PC-3 (cell line): ENCODE data around the gene MAG. TPM values are rescaled to one million over a fixed set of nuclear protein-coding genes. Genes with fewer than 3 reads are reported as not detected.

Source experiments
- ATAC-seq: fragments of 200-7000 bp; cut with Tn5 transposase; 2 replicates; pipeline ENCODE4 v1.9.1; 2020; ENCODE audit warnings: mild to moderate bottlenecking, moderate library complexity
- BruUV-seq: library from RNA; stranded (reverse); fragments of 400-500 nt; replicated peaks from 2 replicates; lab custom pipeline; 2021; lab: Mats Ljungman, UMichigan
- CTCF ChIA-PET: fragments of 300-600 bp; sonication (Branson Sonifier 250); formaldehyde crosslinking; loops from one replicate; lab custom pipeline; 2022; ENCODE audit warnings: antibody characterized with exemption; lab: Charles Lee
- POLR2A ChIA-PET: fragments of 300-600 bp; sonication (Branson Sonifier 250); formaldehyde crosslinking; loops from one replicate; lab custom pipeline; 2022; ENCODE audit warnings: antibody characterized with exemption; ENCODE audit not compliant: unreplicated experiment; lab: Charles Lee
- DNase-seq: peaks from one replicate; pipeline ENCODE4 v3.0.0-alpha.2; 2015
- H2AFZ ChIP-seq: fragments of 300-600 bp; sonication (generic); 2 replicates; pipeline ENCODE4 v1.6.0; 2016; ENCODE audit warnings: antibody characterized with exemption, low read length
- H3F3A ChIP-seq: fragments of 300-600 bp; sonication (generic); one replicate; pipeline ENCODE4 v1.6.0; 2017; ENCODE audit warnings: antibody characterized with exemption, low read length, control low read depth, mild to moderate bottlenecking; ENCODE audit not compliant: unreplicated experiment
- H3K27ac ChIP-seq: fragments of 300-600 bp; sonication (generic); 2 replicates; pipeline ENCODE4 v1.5.1; 2016; ENCODE audit warnings: mild to moderate bottlenecking, low read length
- H3K27me3 ChIP-seq: fragments of 300-600 bp; sonication (generic); 2 replicates; pipeline ENCODE4 v1.6.1; 2016; ENCODE audit warnings: low read length, mixed read lengths
- H3K36me3 ChIP-seq: fragments of 300-600 bp; sonication (generic); 2 replicates; pipeline ENCODE4 v1.6.1; 2016; ENCODE audit warnings: low read depth, mixed run types, low read length, mixed read lengths
- H3K4me1 ChIP-seq: fragments of 300-600 bp; sonication (generic); 2 replicates; pipeline ENCODE4 v1.5.1; 2016; ENCODE audit warnings: low read length; ENCODE audit not compliant: insufficient read depth
- H3K4me2 ChIP-seq: fragments of 300-600 bp; sonication (generic); 2 replicates; pipeline ENCODE4 v1.6.0; 2016; ENCODE audit warnings: low read length
- H3K4me3 ChIP-seq: fragments of 300-600 bp; sonication (generic); 2 replicates; pipeline ENCODE4 v1.5.1; 2016; ENCODE audit warnings: mild to moderate bottlenecking, low read length, mixed read lengths
- H3K79me2 ChIP-seq: fragments of 300-600 bp; sonication (generic); 2 replicates; pipeline ENCODE4 v1.6.1; 2017; ENCODE audit warnings: low read length, mixed read lengths
- H3K9ac ChIP-seq: fragments of 300-600 bp; sonication (generic); 2 replicates; pipeline ENCODE4 v1.6.0; 2016; ENCODE audit warnings: mild to moderate bottlenecking, low read length
- H3K9me2 ChIP-seq: fragments of 300-600 bp; sonication (generic); replicated peaks from 2 replicates; pipeline ENCODE4 v1.6.1; 2016; ENCODE audit warnings: mixed run types, low read length, mixed read lengths
- H3K9me3 ChIP-seq: fragments of 300-600 bp; sonication (generic); 2 replicates; pipeline ENCODE4 v1.6.1; 2016; ENCODE audit warnings: low read length, mixed read lengths
- H4K20me1 ChIP-seq: fragments of 300-600 bp; sonication (generic); 2 replicates; pipeline ENCODE4 v1.6.1; 2016; ENCODE audit warnings: low read length, mixed read lengths
- EZH2 ChIP-seq: fragments of 300-600 bp; sonication (generic); IDR thresholded peaks from one replicate; pipeline ENCODE4 v1.6.1; 2017; ENCODE audit warnings: antibody characterized with exemption, mild to moderate bottlenecking, low read length; ENCODE audit not compliant: unreplicated experiment
- EZH2phosphoT487 ChIP-seq: fragments of 300-600 bp; sonication (generic); IDR thresholded peaks from 2 replicates; pipeline ENCODE4 v1.6.1; 2018; ENCODE audit warnings: mild to moderate bottlenecking, antibody characterized with exemption, low read length, borderline replicate concordance
- intact Hi-C: fragments of 100-400 bp; cut with micrococcal nuclease; formaldehyde crosslinking; loops from 2 replicates; pipeline ENCODE4 v1.9.0; 2023
- microRNA-seq: library from miRNA; unstranded; fragments of <30 nt; microRNA quantifications from one replicate; pipeline ENCODE4 v1.1.0, GENCODE V29; 2020; ENCODE audit not compliant: unreplicated experiment
- total RNA-seq: library from RNA; depleted of rRNA; stranded (reverse); fragments of >200 nt; gene quantifications from 2 replicates; pipeline ENCODE4 v1.2.3, GENCODE V29; 2014; rRNA removed
- TF ChIP-seq, protein P1 (sequence below): fragments of 300-600 bp; sonication (generic); conservative IDR thresholded peaks from 2 replicates; pipeline ENCODE4 v1.5.1; 2017; ENCODE audit warnings: antibody characterized with exemption, low read depth, mild to moderate bottlenecking, low read length

MAG gene
- total RNA-seq, 1 experiment from 2014 or later = not detected

DNA sequence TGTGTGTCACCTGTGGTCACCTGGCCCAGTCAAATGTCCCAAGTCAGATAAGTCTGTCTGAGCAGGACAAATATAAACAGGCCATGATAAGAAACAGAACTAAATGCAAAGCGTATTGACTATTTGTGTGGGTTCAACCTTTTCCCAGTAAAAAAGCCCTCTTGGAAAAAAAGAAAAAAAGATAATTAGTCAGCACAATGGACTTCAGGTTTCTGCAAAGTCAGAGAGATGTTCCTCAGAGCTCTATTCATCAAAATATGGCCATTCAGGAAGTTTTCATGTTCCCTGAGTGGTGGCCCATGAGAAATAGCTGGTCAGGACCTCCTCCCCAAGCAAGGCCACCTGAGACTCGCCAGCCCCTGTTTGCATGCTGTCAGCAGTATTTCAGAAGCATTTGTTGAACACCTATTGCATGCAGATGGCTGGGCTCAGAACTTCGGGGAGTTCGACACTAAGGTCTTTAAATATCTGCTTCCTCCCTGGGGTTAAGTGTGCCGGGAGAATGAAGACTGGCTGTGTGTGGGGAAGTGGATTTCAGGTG lies 69.0 kb downstream of the MAG start:
- H3K4me1 ChIP-seq = no peaks in the 10 kb centered on the region
- BruUV-seq = no TSS peak
- H3K79me2 ChIP-seq = no peaks in the 10 kb centered on the region
- ChIA-PET CTCF (no interaction called here), POLR2A (no interaction called here)
- DNase-seq = no peak
- no peaks in the 10 kb centered on the region for H3K36me3 ChIP-seq
- H2AFZ ChIP-seq = no peak overlapping the region
- H3K4me3 ChIP-seq = no peak overlapping the region
- H3K9me3 ChIP-seq = no peaks in the 10 kb centered on the region
- H4K20me1 ChIP-seq = no peaks in the 10 kb centered on the region
- no peak overlapping the region for H3K27ac ChIP-seq
- TF ChIP-seq EZH2phosphoT487 = no peak
- TF ChIP-seq, protein P1, sequence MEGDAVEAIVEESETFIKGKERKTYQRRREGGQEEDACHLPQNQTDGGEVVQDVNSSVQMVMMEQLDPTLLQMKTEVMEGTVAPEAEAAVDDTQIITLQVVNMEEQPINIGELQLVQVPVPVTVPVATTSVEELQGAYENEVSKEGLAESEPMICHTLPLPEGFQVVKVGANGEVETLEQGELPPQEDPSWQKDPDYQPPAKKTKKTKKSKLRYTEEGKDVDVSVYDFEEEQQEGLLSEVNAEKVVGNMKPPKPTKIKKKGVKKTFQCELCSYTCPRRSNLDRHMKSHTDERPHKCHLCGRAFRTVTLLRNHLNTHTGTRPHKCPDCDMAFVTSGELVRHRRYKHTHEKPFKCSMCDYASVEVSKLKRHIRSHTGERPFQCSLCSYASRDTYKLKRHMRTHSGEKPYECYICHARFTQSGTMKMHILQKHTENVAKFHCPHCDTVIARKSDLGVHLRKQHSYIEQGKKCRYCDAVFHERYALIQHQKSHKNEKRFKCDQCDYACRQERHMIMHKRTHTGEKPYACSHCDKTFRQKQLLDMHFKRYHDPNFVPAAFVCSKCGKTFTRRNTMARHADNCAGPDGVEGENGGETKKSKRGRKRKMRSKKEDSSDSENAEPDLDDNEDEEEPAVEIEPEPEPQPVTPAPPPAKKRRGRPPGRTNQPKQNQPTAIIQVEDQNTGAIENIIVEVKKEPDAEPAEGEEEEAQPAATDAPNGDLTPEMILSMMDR = no peak
- TF ChIP-seq EZH2 = no peak
- intact Hi-C loops = no loop called here
- no peaks in the 10 kb centered on the region for H3K9me2 ChIP-seq
- no peak overlapping the region for H3K4me2 ChIP-seq
- no peak overlapping the region for H3K9ac ChIP-seq
- no peaks in the 10 kb centered on the region for H3F3A ChIP-seq
- H3K27me3 ChIP-seq = 0 out of 2 replicates have a peak, but pooled peaks cover 6% of the 10 kb centered on the region
- no peak for ATAC-seq

DNA sequence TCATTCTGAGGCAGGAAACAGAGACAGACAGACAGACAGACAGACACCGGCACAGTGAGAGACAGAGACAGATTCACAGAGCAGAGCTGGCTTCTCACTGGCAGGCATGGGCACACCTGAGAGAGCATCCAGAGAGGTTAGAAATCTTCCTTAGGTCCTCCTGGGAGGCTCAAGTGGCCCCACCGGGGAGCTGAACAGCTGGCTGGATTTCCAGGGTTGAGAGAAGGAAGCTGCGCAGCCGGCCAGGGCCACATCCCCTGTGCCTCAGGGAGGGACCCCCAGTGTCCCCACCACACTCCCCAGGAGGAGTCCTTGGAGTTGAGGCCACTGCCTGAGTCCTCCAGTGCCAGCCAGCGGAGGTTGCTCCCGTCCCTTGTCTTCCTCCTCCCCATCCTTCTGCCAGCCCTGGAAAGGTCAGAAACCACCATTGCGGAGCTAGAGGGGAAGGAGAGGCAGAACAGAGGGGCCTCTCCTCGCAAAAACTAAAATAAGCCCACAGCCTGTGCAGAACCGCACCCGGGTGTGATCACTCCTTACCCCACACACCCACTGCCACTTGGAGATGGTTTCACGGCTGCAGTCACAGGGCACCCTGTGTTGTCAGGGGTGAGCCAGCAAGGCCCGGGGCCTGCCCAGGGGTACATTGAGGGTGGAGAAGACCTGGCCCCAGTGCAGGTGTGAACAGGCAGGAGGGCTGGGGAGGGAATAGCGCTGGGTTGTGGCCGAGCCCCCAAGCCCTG lies 70.5 kb downstream of the MAG start:
- POLR2A ChIA-PET = no interaction called here
- Histone ChIP-seq H3K4me3 (no peak overlapping the region), H3K9me3 (no peaks in the 10 kb centered on the region), H3F3A (no peaks in the 10 kb centered on the region), H4K20me1 (no peaks in the 10 kb centered on the region), H3K4me2 (no peak overlapping the region), H3K27ac (no peak overlapping the region), H3K27me3 (0 out of 2 replicates have a peak, but pooled peaks cover 3% of the 10 kb centered on the region), H3K36me3 (no peaks in the 10 kb centered on the region), H2AFZ (no peak overlapping the region), H3K9ac (no peak overlapping the region), H3K9me2 (no peaks in the 10 kb centered on the region), H3K79me2 (no peaks in the 10 kb centered on the region), H3K4me1 (no peaks in the 10 kb centered on the region)
- TF ChIP-seq EZH2phosphoT487 (no peak), EZH2 (no peak)
- TF ChIP-seq, protein P1 = no peak
- no TSS peak for BruUV-seq
- CTCF ChIA-PET = no interaction called here
- DNase-seq (no peak), ATAC-seq (no peak)
- intact Hi-C loops = no loop called here

DNA sequence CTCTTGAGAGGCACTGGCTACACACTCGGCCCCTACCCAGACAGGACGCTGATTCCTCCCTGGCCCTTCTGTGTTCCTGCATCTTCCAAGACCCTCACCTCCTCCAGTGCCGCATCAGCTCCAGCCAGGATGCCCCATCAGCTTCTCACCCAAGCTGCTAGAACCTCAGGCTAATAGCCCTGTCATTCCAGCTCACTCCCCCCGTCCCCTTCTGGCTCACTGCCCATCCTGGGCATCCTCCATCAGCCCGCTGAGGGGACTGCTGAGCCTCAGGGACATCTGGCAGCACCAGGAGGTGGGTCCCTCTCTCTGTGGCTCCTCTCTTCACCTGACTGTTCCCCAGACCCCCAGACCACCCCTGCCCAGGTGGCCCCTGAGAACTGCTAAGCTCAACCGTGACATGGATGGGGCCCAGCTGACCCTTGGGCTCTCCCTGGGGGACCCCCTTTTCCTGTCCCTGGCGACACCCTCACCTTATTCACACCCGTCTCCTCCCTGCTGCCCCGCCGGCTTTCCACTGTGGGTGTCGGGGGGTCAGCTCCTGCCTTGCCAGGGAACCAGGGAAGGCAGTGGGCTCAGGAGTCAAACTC lies 71.1 kb downstream of the MAG start:
- H3K9me2 ChIP-seq = no peaks in the 10 kb centered on the region
- ATAC-seq (no peak), DNase-seq (no peak)
- no peaks in the 10 kb centered on the region for H3K9me3 ChIP-seq
- no peak overlapping the region for H3K9ac ChIP-seq
- H4K20me1 ChIP-seq = no peaks in the 10 kb centered on the region
- H3K27ac ChIP-seq = no peak overlapping the region
- H3K36me3 ChIP-seq = no peaks in the 10 kb centered on the region
- H3K79me2 ChIP-seq = no peaks in the 10 kb centered on the region
- ChIA-PET CTCF (no interaction called here), POLR2A (no interaction called here)
- H3F3A ChIP-seq = no peaks in the 10 kb centered on the region
- no peak overlapping the region for H3K4me3 ChIP-seq
- BruUV-seq = no TSS peak
- no peaks in the 10 kb centered on the region for H3K27me3 ChIP-seq
- no peak overlapping the region for H3K4me2 ChIP-seq
- no peak for TF ChIP-seq EZH2phosphoT487
- no peak for TF ChIP-seq EZH2
- intact Hi-C loops = no loop called here
- H2AFZ ChIP-seq = no peak overlapping the region
- no peaks in the 10 kb centered on the region for H3K4me1 ChIP-seq

Small RNA genes lying within 50 kb of the gene (microRNA-seq; reads per million reads assigned to microRNA genes)
- gene MIR5196 = not detected

Other genes starting within 250 kb of the MAG start
- 48.7 and 61.6 TPM in 2 replicates for gene FXYD3, start 176.3 kb upstream of the MAG start, total RNA-seq
- 0.22 TPM in 1 of 2 replicates, not detected in the other for gene LGI4, start 157.1 kb upstream of the MAG start, total RNA-seq
- not detected in 2 replicates for gene FXYD1, start 153.3 kb upstream of the MAG start, total RNA-seq
- gene FXYD7, start 148.9 kb upstream of the MAG start, total RNA-seq = not detected in 2 replicates
- 114 and 123 TPM in 2 replicates for gene FXYD5, start 137.4 kb upstream of the MAG start, total RNA-seq
- not detected in 2 replicates for gene FAM187B, start 63.4 kb upstream of the MAG start, total RNA-seq
- gene LSR, start 43.2 kb upstream of the MAG start, total RNA-seq = 80.3 and 91.0 TPM in 2 replicates
- gene USF2, start 23.2 kb upstream of the MAG start, total RNA-seq = 102 and 103 TPM in 2 replicates
- not detected in 2 replicates for gene HAMP, start 9.6 kb upstream of the MAG start, total RNA-seq
- 0.07 TPM in 1 of 2 replicates, not detected in the other for gene CD22, start 37.0 kb downstream of the MAG start, total RNA-seq
- gene FFAR1, start 55.7 kb downstream of the MAG start, total RNA-seq = not detected in 2 replicates
- not detected in 2 replicates for gene FFAR3, start 66.3 kb downstream of the MAG start, total RNA-seq
- gene GPR42, start 78.9 kb downstream of the MAG start, total RNA-seq = not detected in 2 replicates
- gene FFAR2, start 156.1 kb downstream of the MAG start, total RNA-seq = not detected in 2 replicates
- not detected in 2 replicates for gene KRTDAP, start 198.3 kb downstream of the MAG start, total RNA-seq
- gene DMKN, start 221.5 kb downstream of the MAG start, total RNA-seq = 128 and 144 TPM in 2 replicates
- 0.26 and 2.1 TPM in 2 replicates for gene SBSN, start 236.2 kb downstream of the MAG start, total RNA-seq
- not detected in 2 replicates for gene GAPDHS, start 241.3 kb downstream of the MAG start, total RNA-seq